GM19238 (cell line): Measurements from ENCODE around the gene ASB16.

Experiments used
- DNase-seq: peaks from one replicate; pipeline ENCODE4 v3.0.0; 2011; ENCODE audit warnings: low spot score; ENCODE audit not compliant: insufficient read length

Gene ASB16

DNA sequence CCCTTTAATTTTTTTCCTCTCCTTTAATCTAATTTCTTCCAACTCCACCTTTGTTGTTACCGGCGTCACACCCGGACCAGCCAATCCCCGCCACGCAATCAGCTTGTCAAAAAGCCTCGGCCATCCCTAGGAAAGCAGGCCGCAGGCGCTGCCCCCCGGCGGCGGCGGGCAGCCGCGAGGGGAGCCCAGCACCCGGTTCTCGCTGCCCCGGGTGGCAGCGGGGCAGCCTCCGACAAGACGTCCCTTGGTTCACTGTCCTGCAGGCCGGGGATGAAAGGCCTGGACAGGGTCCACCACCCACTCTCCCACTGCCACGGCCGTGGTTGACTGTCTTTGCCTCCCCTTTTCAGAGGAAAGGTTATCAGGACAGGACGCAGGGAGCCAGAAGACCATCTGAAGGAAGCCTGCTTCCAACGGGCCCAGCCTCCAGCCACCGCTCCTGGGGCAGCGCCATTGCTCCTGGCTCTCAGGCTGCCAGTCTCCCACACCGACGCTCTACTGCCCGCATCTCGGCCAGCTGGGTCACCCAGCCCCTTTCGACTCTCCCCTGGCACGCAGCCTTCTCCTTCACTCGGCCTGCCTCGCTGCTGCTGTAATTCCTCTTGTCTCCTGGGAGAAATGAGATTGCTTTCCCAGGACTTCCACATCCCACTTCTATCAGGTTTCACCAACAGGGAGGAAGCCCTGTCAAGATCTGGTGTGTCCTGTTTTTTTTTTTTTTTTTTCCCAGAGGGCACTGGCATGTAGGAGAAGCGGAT, 51.8 kb downstream of the ASB16 start:
- peak; percentile 57 for DNase-seq

GRCh38 chr17:44223541-44224071, 53.1 kb downstream of the ASB16 start:
- DNase-seq, result no peak
